ENCODE data around the gene CYP46A1. TPM values are rescaled to one million over a fixed set of nuclear protein-coding genes. Genes with fewer than 3 reads are reported as not detected.

The CYP46A1 gene
- total RNA-seq, 4 donors from 2014 or later: 0.94 to 2.4 (median 0.95) TPM

DNA sequence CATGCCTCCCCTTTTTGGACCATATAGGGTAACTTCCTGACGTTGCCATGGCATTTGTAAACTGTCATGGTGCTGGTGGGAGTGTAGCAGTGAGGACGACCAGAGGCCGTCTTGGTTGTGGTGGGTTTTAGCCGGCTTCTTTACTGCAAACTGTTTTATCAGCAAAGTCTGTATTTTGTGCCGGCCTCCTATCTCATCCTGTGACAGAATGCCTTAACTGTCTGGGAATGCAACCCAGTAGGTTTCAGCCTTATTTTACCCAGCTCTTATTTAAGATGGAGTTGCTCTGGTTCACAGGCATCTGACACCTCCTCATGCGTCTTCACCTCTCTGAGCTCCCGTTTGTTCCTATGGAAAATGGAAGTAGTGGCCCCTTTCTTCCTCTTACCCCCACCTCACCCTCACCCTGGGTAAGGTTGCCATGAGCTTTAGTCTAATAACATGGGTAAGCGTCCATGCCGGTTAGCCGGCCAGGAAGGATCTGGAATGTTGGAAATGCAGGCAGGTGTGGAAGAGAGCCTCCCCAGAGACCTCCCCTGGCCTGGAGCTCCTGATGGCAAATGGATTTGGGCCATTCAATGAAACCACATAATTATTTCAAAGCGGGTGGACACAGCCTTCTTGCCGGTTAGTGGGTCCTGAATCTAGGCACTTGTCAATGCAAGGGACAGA is 20.6 kb upstream of the CYP46A1 start:
- ATAC-seq (ENCODE audit: low FRiP score) (no peak), DNase-seq (ENCODE audit: low spot score) (no peak)
- TF ChIP-seq, protein P1, sequence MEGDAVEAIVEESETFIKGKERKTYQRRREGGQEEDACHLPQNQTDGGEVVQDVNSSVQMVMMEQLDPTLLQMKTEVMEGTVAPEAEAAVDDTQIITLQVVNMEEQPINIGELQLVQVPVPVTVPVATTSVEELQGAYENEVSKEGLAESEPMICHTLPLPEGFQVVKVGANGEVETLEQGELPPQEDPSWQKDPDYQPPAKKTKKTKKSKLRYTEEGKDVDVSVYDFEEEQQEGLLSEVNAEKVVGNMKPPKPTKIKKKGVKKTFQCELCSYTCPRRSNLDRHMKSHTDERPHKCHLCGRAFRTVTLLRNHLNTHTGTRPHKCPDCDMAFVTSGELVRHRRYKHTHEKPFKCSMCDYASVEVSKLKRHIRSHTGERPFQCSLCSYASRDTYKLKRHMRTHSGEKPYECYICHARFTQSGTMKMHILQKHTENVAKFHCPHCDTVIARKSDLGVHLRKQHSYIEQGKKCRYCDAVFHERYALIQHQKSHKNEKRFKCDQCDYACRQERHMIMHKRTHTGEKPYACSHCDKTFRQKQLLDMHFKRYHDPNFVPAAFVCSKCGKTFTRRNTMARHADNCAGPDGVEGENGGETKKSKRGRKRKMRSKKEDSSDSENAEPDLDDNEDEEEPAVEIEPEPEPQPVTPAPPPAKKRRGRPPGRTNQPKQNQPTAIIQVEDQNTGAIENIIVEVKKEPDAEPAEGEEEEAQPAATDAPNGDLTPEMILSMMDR (IDR thresholded peaks at IDR 0.05): no peak

DNA sequence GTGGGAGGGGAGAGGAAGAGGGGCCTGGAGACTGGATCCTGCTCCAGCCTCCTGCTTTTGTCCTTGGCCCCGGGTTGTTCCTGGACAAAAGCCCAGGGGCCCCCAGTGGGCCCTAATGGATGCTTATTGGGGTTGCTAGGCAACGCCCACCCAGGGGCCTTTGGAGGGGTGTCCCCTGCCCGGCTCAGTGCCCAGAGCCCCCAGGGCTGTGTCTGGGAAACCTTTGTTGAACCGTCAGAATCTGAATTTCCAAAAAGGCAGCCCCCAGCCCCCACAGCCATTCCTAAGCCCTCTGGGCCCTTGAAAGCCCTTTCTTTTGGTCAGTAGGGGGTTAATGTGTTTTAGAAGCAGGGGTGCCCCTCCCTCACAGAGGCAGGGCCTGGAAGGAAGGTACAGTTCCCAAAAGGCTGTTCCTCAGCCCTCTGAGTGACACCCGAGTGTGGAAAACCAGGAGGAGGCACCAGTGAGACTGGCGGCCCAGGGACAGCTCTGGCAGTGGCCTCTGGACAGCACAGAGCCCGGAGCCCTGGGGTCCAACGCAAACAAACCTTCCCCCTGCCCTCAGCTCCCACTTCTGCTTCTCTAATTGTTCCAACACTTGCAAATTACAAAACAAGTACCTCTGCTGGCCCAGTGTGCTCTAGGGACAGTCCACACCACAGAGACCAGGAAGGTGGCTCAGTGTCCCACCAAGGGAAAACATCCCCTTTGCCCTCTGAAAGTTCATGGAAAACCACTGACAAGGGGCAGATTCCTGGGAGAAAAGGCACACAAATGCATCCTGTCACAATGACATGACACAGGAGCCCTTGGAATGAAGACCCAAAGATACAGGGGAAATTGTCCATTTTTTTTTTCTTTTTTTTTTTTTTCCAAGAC is 19.8 kb upstream of the CYP46A1 start:
- DNase-seq (ENCODE audit: low spot score) (no peak), ATAC-seq (ENCODE audit: low FRiP score) (no peak)
- TF ChIP-seq, protein P1 (IDR thresholded peaks at IDR 0.05): no peak

DNA sequence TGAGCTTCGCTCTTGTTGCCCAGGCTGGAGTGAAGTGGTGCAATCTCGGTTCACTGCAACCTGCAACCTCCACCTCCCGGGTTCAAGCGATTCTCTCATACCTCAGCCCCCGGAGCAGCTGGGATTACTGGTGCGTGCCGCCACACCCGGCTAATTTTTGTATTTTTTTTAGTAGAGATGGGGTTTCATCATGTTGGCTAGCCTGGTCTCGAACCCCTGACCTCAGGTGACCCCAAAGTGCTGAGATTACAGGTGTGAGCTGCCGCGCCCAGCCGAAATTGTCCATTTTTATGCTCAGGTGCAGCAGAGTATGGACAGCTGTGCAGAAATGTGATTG is 19.2 kb upstream of the CYP46A1 start:
- ATAC-seq (ENCODE audit: low FRiP score) (no peak), DNase-seq (ENCODE audit: low spot score) (no peak)
- TF ChIP-seq, protein P1 (IDR thresholded peaks at IDR 0.05): no peak

DNA sequence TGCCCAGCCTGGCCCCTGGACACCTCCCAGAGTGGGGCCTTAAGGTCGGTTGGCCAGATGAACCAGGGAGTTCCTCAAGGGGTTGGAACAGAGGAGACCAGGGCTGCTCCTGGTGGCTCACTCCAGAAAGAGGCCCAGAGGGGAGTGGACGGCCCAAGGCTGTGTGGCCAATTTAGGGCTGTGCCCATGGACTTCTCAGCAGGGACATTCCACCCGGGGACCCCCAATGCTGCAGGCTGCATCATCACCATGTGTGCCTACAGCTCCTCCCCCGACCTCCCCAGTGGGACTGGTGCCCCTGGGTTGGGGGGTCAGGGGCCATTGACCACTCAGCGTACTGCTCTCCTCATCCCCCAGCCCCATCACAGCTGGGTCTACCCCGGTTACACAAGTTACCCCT is 17.6 kb upstream of the CYP46A1 start:
- ATAC-seq (ENCODE audit: low FRiP score): no peak
- DNase-seq (ENCODE audit: low spot score): no peak
- TF ChIP-seq, protein P1 (IDR thresholded peaks at IDR 0.05): no peak

DNA sequence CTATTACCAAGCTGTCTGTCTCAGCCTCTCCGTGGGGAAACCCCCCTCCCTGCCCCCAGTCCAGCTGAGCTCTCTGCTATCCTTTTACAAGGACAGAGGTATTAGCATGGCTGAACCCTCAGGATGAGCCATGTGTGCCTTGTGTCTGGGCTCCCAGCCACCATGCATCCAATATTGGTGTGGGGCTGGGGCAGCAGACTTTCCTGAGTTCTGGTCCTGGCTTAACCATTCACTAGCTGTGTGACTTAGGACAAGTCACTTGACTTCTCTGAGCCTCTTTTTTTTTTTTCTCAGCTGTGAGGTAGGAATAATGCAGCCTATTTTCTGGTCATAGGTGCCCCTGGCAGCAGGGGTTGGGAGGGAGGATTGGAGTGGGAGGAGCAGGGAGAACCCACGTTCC is 17.1 kb upstream of the CYP46A1 start:
- DNase-seq (ENCODE audit: low spot score): no peak
- no peak for ATAC-seq (ENCODE audit: low FRiP score)
- TF ChIP-seq, protein P1 (IDR thresholded peaks at IDR 0.05): no peak

DNA sequence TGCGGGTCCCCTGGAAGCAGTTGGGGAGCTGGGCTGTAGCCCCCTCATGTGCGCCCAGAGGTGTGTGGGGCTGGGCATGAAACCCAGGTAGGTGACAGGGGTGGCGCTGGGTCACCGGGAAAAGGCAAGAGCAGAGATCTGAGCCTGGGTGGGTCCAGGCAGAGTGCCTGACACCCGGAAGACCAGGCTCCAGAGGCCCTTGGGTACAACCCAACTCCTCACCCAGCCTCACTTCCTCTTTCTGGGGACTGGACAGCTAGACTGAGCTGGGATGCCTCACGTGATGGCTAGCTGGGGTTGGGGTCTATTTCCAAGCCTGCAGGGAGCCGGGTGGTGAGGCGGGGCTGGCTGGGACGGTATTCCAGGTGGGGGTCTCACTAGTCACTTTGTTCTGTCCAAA is 16.3 kb upstream of the CYP46A1 start:
- TF ChIP-seq, protein P1 (IDR thresholded peaks at IDR 0.05): no peak
- DNase-seq (ENCODE audit: low spot score): no peak
- no peak for ATAC-seq (ENCODE audit: low FRiP score)

Measured in omental fat pad (tissue), 4 donors.